Thymus (tissue), 11 donors: ENCODE measurements around the gene CACNA1E. TPM values are rescaled to one million over a fixed set of nuclear protein-coding genes. Genes with fewer than 3 reads are reported as not detected.

ENCODE experiments used
- DNase-seq, 9 donors: peaks; one replicate each; pipeline ENCODE4 v3.0.0-alpha.2; 2013; ENCODE audit warnings: low spot score in 9 of 9, low read depth in 6 of 9, missing footprints in 1 of 9
- H3K27ac ChIP-seq, 2 donors: one replicate each; pipeline ENCODE4 v1.5.1; 2013; ENCODE audit warnings: control low read depth in 1 of 2, low read depth in 1 of 2, low read length in 1 of 2, mild to moderate bottlenecking in 1 of 2, moderate library complexity in 1 of 2
- H3K27me3 ChIP-seq, 2 donors: one replicate each; pipeline ENCODE4 v1.5.1; 2013; ENCODE audit warnings: low read length in 1 of 2; ENCODE audit not compliant: control insufficient read depth in 2 of 2, insufficient read depth in 1 of 2
- H3K36me3 ChIP-seq, 2 donors: one replicate each; pipeline ENCODE4 v1.5.1; 2013; ENCODE audit warnings: low read length in 1 of 2, mild to moderate bottlenecking in 1 of 2, moderate library complexity in 1 of 2; ENCODE audit not compliant: control insufficient read depth in 2 of 2, insufficient read depth in 2 of 2
- H3K4me1 ChIP-seq, 2 donors: one replicate each; pipeline ENCODE4 v1.5.1; 2013; ENCODE audit warnings: low read length in 2 of 2; ENCODE audit not compliant: control insufficient read depth in 2 of 2, insufficient read depth in 2 of 2
- H3K4me3 ChIP-seq, 2 donors: one replicate each; pipeline ENCODE4 v1.5.1; 2013; ENCODE audit warnings: low read length in 2 of 2, control low read depth in 1 of 2, mild to moderate bottlenecking in 1 of 2
- H3K9me3 ChIP-seq, 2 donors: one replicate each; pipeline ENCODE4 v1.5.1; 2013; ENCODE audit warnings: low read length in 1 of 2, mild to moderate bottlenecking in 1 of 2; ENCODE audit not compliant: control insufficient read depth in 2 of 2, insufficient read depth in 1 of 2
- WGBS: extraction: QIAGEN DNeasy Blood & Tissue Kit; methylation state at CpG from one replicate; pipeline ENCODE4 v1.1.7; 2013; 5-methylcytosine and 5-hydroxymethylcytosine counted together
- polyA plus RNA-seq: library from polyadenylated mRNA; stranded (reverse); fragments of 200-250 nt; gene quantifications from one replicate; pipeline ENCODE4 v1.2.3, GENCODE V29; 2013
- total RNA-seq: library from RNA; stranded (reverse); fragments of 120-200 nt; gene quantifications from one replicate; pipeline ENCODE4 v1.2.4, GENCODE V29; 2013
- donor health status: healthy.

Gene CACNA1E
- total and polyA plus RNA-seq, 2 donors = 0.05 to 0.09 TPM

- Histone ChIP-seq H3K27ac (no peak overlapping the region), H3K4me1 (no peaks in the 10 kb centered on the region), H3K27me3 (peaks cover 0 to 2% of the 10 kb centered on the region in 2 donors), H3K4me3 (no peak overlapping the region), H3K9me3 (no peaks in the 10 kb centered on the region), H3K36me3 (no peaks in the 10 kb centered on the region)
- peak in 2 of 9 donors; percentile 8 to 31 for DNase-seq
- 56% methylated on average over 4 of the region's 4 CpGs for WGBS
Observed at GRCh38 chr1:181504399-181504842, 21.1 kb downstream of the CACNA1E start.

- Histone ChIP-seq H3K36me3 (no peaks in the 10 kb centered on the region), H3K4me1 (no peaks in the 10 kb centered on the region), H3K27ac (no peak overlapping the region), H3K9me3 (no peaks in the 10 kb centered on the region), H3K27me3 (peaks cover 0 to 2% of the 10 kb centered on the region in 2 donors), H3K4me3 (no peak overlapping the region)
- WGBS = 76% methylated on average over 5 of the region's 5 CpGs
- no peak for DNase-seq
Observed at GRCh38 chr1:181506563-181507353, 23.4 kb downstream of the CACNA1E start.

GRCh38 chr1:181508486-181509165 is 25.3 kb downstream of the CACNA1E start:
- WGBS = 90% methylated on average over 9 of the region's 9 CpGs
- Histone ChIP-seq H3K9me3 (no peaks in the 10 kb centered on the region), H3K27ac (no peak overlapping the region), H3K4me1 (no peaks in the 10 kb centered on the region), H3K4me3 (no peak overlapping the region), H3K27me3 (peaks cover 0 to 2% of the 10 kb centered on the region in 2 donors), H3K36me3 (no peaks in the 10 kb centered on the region)
- no peak for DNase-seq

GRCh38 chr1:181513786-181514297 is 30.5 kb downstream of the CACNA1E start:
- WGBS = 77% methylated on average over 4 of the region's 4 CpGs
- Histone ChIP-seq H3K36me3 (no peaks in the 10 kb centered on the region), H3K27ac (no peak overlapping the region), H3K4me1 (no peaks in the 10 kb centered on the region), H3K27me3 (no peaks in the 10 kb centered on the region), H3K9me3 (no peaks in the 10 kb centered on the region), H3K4me3 (no peak overlapping the region)
- DNase-seq = no peak

GRCh38 chr1:181514298-181515290 is 31.3 kb downstream of the CACNA1E start:
- Histone ChIP-seq H3K4me1 (no peaks in the 10 kb centered on the region), H3K9me3 (no peaks in the 10 kb centered on the region)
- WGBS = 76% methylated on average over 4 of the region's 4 CpGs

GRCh38 chr1:181516706-181517105 is 33.4 kb downstream of the CACNA1E start:
- 94% methylated on average over 4 of the region's 4 CpGs for WGBS
- no peaks in the 10 kb centered on the region for H3K9me3 ChIP-seq
- H3K36me3 ChIP-seq = no peaks in the 10 kb centered on the region
- H3K27ac ChIP-seq = no peak overlapping the region
- no peak for DNase-seq
- H3K4me3 ChIP-seq = no peak overlapping the region
- H3K27me3 ChIP-seq = no peaks in the 10 kb centered on the region
- H3K4me1 ChIP-seq = no peaks in the 10 kb centered on the region

More at GRCh38 chr1:181514298-181515290, 31.3 kb downstream of the CACNA1E start:
- Histone ChIP-seq H3K4me3 (no peak overlapping the region), H3K27ac (no peak overlapping the region), H3K36me3 (no peaks in the 10 kb centered on the region), H3K27me3 (no peaks in the 10 kb centered on the region)
- DNase-seq = no peak

- WGBS = 47% methylated on average over 5 of the region's 5 CpGs
- DNase-seq = no peak
- Histone ChIP-seq H3K9me3 (no peaks in the 10 kb centered on the region), H3K27me3 (no peaks in the 10 kb centered on the region), H3K4me3 (no peak overlapping the region), H3K4me1 (no peaks in the 10 kb centered on the region), H3K36me3 (no peaks in the 10 kb centered on the region), H3K27ac (no peak overlapping the region)
Observed at GRCh38 chr1:181517181-181517875, 34.0 kb downstream of the CACNA1E start.

- Histone ChIP-seq H3K36me3 (no peaks in the 10 kb centered on the region), H3K27me3 (no peaks in the 10 kb centered on the region), H3K27ac (no peak overlapping the region), H3K9me3 (no peaks in the 10 kb centered on the region), H3K4me1 (no peaks in the 10 kb centered on the region), H3K4me3 (no peak overlapping the region)
- DNase-seq = no peak
- WGBS = 70% methylated on average over 2 of the region's 2 CpGs
Observed at GRCh38 chr1:181518152-181518551, 34.8 kb downstream of the CACNA1E start.
